DMS79 treated with DMSO at 0.1 percent for 48 hours (cell line): ENCODE results near the gene FSTL3.
"Not testable (repeated sequence)": the region's sequence is repeated elsewhere in the genome, so short reads cannot be mapped to it uniquely, and the experiment has no call there.

Experiments used
- DNase-seq: peaks from one replicate; lab custom pipeline; 2025; lab: John Stamatoyannopoulos, UW

FSTL3 gene

DNA sequence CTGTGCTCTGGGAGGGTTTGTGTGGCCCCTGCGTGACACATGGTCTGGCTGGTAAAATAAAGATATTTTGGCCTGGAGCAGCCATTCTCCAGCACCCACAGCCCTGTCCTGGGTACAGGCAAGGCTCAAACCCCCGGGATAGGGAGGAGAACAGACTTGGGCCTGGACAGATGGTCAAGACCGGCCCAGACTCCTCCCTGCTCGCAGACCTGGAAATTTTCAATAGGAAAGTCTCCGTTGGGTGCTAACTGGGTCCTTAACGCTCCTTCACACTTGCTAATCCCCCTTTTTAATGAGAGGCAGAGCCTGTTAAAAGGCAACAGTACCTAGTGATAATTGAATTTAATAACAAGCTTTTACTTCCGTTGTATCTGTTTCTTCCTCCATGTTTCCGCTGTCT, 35.1 kb downstream of the FSTL3 start:
- no peak for DNase-seq

DNA sequence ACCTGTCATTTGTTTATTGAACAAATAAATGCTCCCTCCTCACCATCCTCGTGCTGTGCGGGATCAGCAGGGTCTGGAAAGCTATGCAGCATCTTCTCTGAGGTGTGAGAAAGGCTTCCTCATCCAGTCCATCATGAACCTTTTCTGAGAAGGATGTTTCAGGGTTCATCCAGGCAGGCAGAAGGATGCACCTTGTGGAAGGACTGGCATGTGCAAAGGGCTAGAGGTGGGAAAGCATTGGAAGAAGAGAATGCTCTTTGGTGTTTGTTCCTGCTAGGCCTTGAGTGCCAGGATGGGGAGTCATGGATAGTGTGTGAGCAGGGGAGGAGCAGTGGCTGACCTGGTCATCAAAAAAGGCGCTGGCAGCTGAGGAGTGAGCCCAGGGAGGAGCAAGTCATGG, 39.2 kb downstream of the FSTL3 start:
- DNase-seq = no peak

GRCh38 chr19:718251-718951, 42.2 kb downstream of the FSTL3 start:
- DNase-seq = no peak

GRCh38 chr19:718991-719512, 42.9 kb downstream of the FSTL3 start:
- DNase-seq = no peak

GRCh38 chr19:719636-720344, 43.6 kb downstream of the FSTL3 start:
- DNase-seq = no peak

DNA sequence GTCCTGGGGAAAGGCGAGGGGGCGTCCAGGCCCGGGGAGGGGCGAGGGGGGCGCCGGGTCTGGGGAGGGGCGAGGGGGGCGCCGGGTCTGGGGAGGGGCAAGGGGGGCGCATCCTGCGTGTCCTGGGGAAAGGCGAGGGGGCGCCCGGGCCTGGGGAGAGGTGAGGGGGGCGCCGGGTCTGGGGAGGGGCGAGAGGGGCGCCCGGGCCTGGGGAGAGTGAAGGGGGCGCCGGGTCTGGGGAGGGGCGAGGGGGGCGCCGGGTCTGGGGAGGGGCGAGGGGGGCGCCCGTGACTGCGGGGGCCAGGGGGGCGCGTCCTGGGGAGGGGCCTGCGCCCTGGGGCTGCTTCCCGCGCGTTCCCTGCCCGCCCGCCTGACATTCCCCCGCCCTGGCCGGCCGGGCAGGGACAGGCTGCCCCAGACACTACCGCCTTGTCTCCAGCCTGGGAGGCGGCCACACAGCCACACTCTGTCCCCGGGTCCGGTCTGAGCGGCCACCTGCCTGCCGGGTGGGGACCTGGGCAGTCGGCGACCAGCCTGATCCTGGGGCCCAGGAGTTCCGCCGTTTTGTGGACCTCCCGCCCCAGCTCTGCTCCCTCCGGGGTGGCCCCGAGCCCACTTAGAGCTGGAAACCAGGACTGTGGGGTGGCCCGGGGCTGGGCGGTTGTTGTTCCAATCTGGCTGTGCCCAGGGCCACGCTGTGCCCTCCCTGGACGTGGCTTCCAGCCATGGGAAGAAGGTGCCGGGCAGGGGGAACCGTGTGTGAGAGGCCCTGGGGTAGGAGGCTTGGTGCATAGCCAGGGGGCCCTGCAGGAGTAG, 44.4 kb downstream of the FSTL3 start:
- no peak for DNase-seq

DNA sequence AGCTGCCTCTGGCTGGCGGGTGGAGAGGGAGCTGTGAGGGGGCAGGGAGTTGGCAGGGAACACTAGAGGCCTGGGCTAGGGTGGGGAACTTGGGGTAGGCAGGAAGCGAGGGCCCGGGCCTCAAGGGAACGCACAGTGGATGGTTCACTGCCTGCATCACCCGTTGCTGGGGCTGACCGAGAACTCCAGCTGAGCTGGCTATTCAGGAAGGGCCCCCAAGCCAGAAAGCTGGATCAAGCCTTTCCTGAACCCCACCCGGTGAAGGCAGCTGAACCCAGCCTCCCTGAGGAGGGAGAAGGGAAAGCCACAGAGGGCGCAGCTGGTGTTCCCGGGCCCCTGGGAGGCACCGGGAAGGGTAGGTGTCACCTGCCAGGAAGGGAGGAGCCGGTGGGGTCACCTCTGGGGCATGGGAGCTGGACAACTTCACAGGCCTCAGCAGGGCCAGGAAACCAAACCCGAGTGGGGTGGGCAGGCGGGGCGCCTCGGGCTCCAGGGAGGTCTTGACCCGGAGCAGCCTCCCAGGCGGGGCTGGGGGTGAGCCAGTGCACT, 46.4 kb downstream of the FSTL3 start:
- DNase-seq = no peak

- no peak for DNase-seq
Measured at GRCh38 chr19:723247-723646, 47.1 kb downstream of the FSTL3 start.

DNA sequence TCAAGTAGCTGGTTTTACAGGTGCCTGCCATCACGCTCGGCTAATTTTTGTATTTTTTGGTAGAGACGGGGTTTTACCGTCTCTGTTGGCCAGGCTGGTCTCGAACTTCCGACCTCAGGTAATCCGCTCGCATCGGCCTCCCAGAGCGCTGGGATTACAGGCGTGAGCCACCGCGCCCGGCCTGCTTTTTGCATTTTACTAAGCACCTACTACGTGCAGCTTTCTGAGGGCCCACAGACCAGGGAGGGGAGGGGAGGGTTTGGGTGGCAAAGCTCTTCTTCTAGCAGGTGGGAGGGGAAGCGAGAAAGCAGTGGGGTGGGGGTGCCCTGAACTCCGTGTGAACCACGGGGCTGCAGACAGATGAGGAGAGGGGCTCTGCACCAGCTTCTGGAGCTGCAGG, 47.5 kb downstream of the FSTL3 start:
- no peak for DNase-seq

DNA sequence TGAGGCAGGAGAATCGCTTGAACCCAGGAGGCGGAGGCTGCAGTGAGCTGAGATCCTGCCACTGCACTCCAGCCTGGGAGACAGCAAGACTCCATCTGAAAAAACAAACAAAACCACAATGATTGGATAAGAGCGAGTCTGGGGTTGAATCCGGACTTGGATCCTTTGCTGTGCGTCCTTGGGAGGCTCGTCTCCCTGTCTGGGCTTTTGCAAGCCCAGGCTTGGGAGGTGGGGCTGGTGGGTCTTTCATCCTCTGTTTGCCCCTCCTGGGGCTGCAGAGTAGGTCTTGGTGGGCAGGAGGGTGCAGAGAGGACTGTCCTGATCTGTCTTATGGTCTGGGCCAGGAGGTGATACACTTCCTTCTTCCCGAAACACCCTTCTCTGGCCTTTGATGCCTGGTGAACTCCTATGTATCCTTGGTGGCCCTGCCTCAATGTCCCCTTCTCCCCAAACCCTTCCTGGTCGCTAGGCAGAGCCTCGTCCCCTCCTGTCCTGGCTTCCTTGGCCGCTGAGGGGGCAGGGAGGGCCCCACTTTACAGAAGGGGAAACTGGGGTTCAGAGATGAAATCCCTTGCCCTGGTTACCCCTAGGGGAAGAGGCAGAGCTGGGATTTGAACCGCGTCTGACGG, 49.4 kb downstream of the FSTL3 start:
- no peak for DNase-seq

- no peak for DNase-seq
Measured at GRCh38 chr19:726993-727956, 51.1 kb downstream of the FSTL3 start.

GRCh38 chr19:728011-728410, 51.8 kb downstream of the FSTL3 start:
- no peak for DNase-seq

- DNase-seq = not testable (repeated sequence)
Measured at GRCh38 chr19:729564-729963, 53.4 kb downstream of the FSTL3 start.

DNA sequence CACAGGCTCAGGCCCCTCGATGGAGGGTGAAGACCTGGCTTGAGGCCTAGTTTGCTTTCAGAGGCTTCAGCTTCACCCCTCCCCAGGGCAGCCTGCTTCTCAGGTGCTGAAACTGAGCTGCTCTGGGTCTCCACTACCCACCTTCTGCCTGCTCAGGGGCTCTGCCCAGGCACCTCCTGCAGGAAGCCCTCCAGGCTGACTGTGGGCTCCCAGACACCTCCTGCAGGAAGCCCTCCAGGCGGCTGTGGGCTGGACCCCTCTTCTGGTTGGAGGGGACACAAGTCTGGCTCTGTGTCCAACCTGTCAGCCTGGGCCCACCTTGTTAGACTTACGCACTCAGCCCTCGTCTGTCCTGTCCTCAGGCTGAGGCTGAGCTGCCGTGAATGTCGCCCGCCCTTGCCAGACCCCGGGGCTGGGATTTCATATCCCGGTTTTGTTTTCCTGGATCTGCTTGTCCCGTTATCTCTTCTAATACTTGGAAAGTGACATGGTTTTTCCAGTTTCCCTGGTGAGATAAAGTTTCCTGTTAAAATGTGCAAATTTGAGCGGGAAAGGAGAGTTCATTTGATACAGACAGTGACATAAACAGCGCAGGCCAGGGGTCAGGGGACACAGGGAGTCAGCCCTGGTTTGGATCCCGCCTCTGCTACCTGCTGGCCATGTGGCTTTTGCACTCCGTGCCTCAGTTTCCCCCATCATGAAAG, 53.9 kb downstream of the FSTL3 start:
- no peak for DNase-seq

- no peak for DNase-seq
Measured at GRCh38 chr19:731000-731399, 54.8 kb downstream of the FSTL3 start.

DNA sequence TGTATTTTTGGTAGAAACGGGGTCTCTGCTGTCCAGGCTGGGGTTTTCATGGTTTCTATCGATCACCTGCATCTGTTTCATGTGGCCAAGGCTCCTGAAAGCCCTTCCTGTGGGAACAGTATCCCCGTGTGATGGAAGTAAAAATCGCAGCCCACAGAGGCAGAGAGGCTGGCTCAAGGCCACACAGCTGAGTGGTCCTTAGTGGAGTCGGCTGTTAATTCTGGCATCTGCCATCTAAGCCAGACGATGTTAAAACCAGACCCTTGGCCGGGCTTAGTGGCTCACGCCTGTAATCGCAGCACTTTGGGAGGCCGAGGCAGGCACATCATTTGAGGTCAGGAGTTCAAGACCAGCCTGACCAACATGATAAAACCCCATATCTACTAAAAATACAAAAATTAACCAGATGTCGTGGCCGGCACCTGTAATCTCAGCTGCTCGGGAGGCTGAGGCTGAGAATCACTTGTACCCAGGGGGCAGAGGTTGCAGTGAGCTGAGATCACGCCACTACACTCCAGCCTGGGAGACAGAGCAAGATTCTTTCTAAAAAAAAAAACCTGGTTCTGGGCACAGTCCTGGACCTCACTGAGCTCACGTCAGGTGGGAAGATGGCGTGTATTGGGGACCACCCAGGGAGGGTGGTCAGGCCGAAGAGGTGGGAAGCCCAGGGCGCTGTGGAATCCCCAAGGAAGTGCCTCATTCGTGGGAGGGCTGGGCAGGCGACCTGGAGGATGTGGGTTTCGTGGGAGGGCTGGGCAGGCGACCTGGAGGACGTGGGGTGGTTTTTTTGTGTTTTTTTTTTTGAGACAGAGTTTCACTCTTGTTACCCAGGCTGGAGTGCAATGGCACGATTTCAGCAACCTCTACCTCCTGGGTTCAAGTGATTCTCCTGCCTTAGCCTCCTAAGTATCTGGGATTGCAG, 56.2 kb downstream of the FSTL3 start:
- no peak for DNase-seq
